NCI-H2081 (cell line): ENCODE data around the gene FUBP3.
"Not testable (repeated sequence)": the region's sequence is repeated elsewhere in the genome, so short reads cannot be mapped to it uniquely, and the experiment has no call there.

ENCODE experiments used
- DNase-seq, 2 experiments: peaks; one replicate each; lab custom pipeline; 2025; lab: John Stamatoyannopoulos, UW

Gene FUBP3

DNA sequence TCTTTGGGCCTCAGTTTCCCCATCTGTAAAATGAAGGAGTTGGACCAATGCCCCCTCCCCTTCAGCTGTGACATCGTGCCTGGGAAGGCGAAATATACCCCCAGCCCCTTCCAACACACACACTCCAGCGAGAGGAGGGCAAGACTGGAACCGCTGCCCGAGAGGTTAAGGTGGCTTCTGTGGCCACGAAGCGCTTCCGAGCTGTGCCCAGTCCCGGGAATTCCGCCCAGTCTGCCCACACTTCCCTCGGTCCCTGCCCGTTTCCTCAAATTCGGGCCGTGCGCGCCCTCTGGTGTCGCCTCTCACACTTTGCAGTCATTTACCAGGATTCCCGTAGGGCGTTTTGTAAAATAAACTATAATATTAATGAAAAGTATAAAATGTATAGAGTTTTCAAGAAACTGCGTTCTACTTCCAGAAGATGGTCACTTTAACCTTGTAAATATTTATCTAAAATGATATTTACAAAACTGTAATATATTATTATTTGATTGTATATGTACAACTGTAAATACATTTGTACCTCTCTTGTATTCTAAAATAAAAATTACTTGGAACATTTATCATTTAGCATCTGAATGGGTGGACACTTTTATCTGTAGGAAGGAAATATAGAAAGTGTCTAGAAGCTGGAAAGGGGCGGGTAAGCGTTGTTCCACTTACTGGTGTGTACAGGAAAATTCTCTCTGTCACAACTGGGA is 103.2 kb downstream of the FUBP3 start:
- DNase-seq, result peak; percentile 81 to 82

DNA sequence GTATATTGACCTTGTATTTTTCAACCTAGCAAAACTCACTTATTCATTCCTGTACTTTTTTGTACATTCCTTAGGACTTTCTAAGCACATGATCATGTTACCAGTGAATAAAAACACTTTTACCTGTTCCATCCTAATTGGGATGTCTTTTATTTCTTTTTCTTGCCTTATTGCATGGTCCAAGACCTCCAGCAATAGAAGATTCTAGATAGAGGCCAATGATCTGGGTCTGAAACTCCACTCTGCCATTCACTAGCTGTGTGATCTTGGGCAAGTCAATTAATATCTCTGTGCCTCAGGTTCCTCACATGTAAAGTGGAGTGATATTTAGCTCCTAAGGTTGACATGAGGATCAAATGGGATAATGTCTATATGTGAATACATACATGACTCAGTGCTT is 105.7 kb downstream of the FUBP3 start:
- no peak for DNase-seq

- DNase-seq, result not testable (repeated sequence)
Measured at GRCh38 chr9:130685945-130686344, 106.6 kb downstream of the FUBP3 start.

- no peak for DNase-seq
Measured at GRCh38 chr9:130687615-130688014, 108.2 kb downstream of the FUBP3 start.
